Ramos (cell line): ENCODE data around the gene TMIGD2.
"Not testable (repeated sequence)": the region's sequence is repeated elsewhere in the genome, so short reads cannot be mapped to it uniquely, and the experiment has no call there.

Experiments
- in situ Hi-C: fragments of 300-500 bp; cut with MboI; formaldehyde crosslinking; loops from one replicate; pipeline ENCODE4 v1.14.3; 2022; ENCODE audit warnings: low sequenced_read_pairs; ENCODE audit not compliant: unreplicated experiment

TMIGD2 gene

GRCh38 chr19:4298810-4299550, 3.2 kb downstream of the TMIGD2 start:
- in situ Hi-C loops: no loop called here

DNA sequence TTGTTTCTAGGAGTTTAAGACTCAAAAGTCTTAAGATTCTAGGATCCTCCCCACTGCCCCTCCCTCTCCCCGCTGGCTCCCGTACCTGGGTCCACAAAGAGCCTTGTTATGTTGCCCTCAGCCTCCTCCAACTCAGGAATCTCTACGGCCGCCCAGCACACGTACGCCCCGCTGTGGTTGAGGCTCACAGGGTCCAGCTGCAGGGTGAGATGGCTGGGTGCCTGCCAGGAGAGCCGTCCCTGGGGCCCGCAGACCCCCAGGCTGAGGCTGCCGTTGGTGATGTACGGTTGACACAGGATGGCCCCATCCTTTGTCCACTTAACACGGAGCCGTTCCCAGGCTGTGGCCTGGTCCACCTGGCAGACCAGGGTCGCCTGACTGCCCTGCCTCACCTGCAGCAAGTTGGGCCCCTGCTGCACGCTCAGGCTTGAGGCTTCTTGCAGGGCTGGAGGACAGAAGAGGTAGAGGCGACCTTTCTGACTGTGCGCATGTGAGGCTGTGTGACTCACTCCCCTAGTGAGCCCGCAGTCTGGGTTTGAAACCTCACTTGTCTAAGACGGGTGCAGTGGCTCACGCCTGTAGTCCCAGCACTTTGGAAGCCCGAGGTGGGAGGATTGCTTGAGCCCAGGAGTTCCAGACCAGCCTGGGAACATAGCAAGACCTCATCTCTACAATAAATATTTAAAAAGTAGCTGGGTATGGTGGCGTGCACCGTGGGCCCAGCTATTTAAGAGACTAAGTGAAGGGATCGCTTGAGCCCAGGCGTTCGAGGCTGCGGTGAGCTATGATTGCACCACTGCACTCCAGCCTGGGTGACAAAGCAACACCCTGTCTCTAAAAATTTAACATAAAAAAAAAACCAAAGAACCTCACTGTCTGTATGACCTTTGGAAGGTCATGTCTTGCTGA, 4.0 kb downstream of the TMIGD2 start:
- in situ Hi-C loops: no loop called here

- in situ Hi-C loops: no loop called here
Observed at GRCh38 chr19:4295972-4296771, 6.0 kb downstream of the TMIGD2 start.

DNA sequence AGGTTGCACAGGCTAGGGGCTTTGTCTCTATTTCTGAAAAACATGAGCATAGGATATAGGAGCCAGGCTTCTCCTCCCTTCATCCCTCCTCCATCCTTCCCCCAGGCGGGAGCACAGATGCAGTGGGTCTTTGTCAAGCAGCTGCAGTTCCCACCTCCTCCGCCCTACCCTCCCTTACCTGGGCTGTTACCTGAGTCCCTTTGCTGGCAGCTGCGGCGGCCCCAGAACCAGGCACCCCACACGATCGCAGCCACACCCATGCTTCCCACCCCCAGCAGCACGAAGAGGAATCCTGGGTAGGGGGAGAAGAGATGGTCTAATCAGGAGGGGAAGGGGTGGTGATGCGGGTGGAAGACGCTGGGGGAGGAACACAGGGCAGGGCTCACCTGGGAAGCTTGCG, 7.8 kb downstream of the TMIGD2 start:
- in situ Hi-C loops: no loop called here

DNA sequence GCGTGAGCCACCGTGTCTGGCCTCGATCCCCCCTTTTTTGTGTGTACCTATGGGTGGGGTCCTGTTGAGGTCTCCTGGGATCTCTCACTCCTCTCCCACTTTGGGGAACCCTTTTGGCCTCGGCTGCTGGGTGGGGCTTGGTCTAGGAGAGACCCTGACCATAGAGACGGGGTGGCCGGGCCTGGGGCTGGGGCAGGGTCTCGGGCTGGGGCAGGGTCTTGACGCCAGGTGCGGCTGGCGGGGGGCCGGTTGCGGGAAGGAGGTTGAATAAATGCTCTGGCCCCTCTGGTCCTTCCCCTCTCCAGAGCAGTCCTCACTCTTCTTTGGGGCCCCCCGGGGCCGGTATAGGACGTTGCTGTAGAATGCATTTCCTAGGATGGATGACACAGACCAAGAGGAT, 9.7 kb downstream of the TMIGD2 start:
- in situ Hi-C loops: no loop called here

GRCh38 chr19:4291184-4291732, 10.9 kb downstream of the TMIGD2 start:
- in situ Hi-C loops: no loop called here

GRCh38 chr19:4288091-4288777, 14.0 kb downstream of the TMIGD2 start:
- in situ Hi-C loops: no loop called here

GRCh38 chr19:4286141-4286540, 16.0 kb downstream of the TMIGD2 start:
- in situ Hi-C loops: not testable (repeated sequence)

- in situ Hi-C loops: no loop called here
Observed at GRCh38 chr19:4284974-4285373, 17.2 kb downstream of the TMIGD2 start.

DNA sequence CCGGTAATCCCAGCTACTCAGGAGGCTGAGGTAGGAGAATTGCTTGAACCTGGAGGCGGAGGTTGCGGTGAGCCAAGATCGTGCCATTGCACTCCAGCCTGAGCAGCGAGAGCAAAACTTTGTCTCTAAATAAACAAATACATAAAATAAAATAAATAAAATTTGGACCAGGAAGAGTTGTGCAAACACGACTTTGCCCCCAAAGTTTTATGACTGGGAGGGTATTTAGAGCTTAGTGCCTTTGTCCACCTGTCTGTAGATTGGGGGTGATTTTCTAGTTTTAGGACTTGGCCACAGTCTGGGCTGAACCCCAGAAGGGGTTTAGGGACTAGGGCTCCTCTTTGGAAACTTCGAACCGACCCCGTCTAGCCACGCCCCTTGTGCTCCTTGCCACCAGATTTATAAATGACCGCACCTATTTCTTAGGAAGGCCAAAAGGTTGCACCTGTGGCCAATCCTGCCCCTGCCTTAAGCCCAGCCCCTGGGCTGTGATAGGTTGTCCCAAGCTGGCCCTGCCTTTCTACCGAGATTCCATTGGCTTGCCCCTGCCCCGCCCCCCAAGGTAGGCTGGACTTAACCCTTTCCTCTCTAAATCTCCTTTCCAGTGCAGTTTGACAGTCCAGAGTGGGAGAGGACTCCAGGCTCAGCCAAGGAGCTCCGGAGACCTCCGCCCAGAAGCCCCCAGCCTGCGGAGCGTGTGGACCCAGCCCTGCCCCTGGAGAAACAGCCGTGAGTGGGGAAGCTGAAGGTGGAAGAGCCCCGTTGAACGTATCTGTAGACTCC, 17.8 kb downstream of the TMIGD2 start:
- in situ Hi-C loops: no loop called here

DNA sequence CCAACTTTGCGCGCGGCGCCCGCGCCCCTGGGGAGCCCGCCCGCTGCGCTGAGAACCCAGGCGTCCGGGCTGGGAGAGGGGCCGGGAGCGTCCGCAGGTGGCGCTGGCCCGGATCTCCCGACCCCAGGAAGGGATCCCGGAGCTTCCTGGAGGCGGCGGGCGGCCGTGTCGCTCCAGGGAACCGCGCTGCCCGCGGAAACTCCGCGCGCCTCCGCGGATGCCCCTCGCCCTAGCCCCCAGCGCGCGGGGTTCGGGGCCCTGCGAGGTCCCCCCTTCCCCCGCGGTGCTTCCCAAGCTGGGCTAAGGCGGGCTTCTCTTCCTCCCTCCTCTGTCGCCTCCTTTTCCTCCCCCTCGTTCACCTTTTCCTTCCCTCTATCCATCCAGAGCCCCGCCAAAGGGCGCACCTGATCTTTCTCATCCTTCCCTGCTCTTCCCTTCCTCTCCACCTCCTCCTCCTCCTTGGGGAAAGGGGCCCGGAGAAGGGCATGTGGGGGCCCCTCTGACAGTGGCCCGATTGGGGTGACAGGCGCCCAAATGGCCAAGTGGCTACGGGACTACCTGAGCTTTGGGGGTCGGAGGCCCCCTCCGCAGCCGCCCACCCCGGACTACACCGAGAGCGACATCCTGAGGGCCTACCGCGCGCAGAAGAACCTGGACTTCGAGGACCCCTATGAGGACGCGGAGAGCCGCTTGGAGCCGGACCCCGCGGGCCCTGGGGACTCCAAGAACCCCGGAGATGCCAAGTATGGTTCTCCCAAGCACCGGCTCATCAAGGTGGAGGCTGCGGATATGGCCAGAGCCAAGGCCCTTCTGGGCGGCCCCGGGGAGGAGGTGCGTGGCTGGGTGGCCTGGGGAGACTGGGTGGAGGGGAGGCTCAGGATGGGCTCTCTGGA, 22.4 kb downstream of the TMIGD2 start:
- in situ Hi-C loops: no loop called here

DNA sequence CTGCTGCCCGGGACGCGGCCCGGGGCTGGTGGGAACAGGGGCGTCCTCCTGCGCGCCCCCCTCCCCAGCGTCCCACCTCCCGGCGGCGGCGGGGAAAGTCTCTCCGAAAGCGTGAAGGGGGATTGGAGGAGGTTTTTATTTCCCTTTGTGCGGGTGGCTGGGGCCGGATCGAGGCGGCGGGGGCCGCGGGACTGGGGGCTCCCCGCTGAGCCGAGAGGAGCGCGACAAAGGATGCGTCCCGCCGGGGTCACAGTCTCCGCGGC, 23.0 kb downstream of the TMIGD2 start:
- in situ Hi-C loops: no loop called here

GRCh38 chr19:4278419-4279266, 23.5 kb downstream of the TMIGD2 start, which contains the start of gene SHD:
TSS of gene SHD (plus strand) at chr19:4279266. CDS start at chr19:4280064, 798 bp downstream.
- in situ Hi-C loops: no loop called here

- in situ Hi-C loops: no loop called here
Observed at GRCh38 chr19:4278010-4278409, 24.2 kb downstream of the TMIGD2 start.

- in situ Hi-C loops: no loop called here
Observed at GRCh38 chr19:4277191-4277696, 24.9 kb downstream of the TMIGD2 start.

- in situ Hi-C loops: loop anchor here (5.0 kb wide), 1 partner anchor 73 kb away; no protein-coding TSS in a partner anchor
Observed at GRCh38 chr19:4274321-4274686, 27.9 kb downstream of the TMIGD2 start.

- in situ Hi-C loops: loop anchor here (5.0 kb wide), 1 partner anchor 74 kb away; no protein-coding TSS in a partner anchor
Observed at GRCh38 chr19:4272894-4273293, 29.3 kb downstream of the TMIGD2 start.
